ENCODE measurements around the gene STRIP1. TPM values are rescaled to one million over a fixed set of nuclear protein-coding genes. Genes with fewer than 3 reads are reported as not detected.
A peak's percentile ranks its signal among the peaks of the same experiment; 100 is the strongest.

STRIP1 gene, protein sequence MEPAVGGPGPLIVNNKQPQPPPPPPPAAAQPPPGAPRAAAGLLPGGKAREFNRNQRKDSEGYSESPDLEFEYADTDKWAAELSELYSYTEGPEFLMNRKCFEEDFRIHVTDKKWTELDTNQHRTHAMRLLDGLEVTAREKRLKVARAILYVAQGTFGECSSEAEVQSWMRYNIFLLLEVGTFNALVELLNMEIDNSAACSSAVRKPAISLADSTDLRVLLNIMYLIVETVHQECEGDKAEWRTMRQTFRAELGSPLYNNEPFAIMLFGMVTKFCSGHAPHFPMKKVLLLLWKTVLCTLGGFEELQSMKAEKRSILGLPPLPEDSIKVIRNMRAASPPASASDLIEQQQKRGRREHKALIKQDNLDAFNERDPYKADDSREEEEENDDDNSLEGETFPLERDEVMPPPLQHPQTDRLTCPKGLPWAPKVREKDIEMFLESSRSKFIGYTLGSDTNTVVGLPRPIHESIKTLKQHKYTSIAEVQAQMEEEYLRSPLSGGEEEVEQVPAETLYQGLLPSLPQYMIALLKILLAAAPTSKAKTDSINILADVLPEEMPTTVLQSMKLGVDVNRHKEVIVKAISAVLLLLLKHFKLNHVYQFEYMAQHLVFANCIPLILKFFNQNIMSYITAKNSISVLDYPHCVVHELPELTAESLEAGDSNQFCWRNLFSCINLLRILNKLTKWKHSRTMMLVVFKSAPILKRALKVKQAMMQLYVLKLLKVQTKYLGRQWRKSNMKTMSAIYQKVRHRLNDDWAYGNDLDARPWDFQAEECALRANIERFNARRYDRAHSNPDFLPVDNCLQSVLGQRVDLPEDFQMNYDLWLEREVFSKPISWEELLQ
- total RNA-seq: 39.4 TPM

- DNase-seq (ENCODE audit: low spot score): peak; percentile 96
These were observed at the start of gene STRIP1 for GRCh38 chr1:110034451-110035235. Gene STRIP1 (plus strand): TSS chr1:110034624. CDS start chr1:110034638, 14 bp downstream.

- DNase-seq (ENCODE audit: low spot score): no peak
These were observed 49.0 kb upstream of the STRIP1 start for GRCh38 chr1:109985247-109986053.

GRCh38 chr1:109986054-109986444, 48.4 kb upstream of the STRIP1 start:
- DNase-seq (ENCODE audit: low spot score): no peak

GRCh38 chr1:109988349-109988914, 46.0 kb upstream of the STRIP1 start:
- no peak for DNase-seq (ENCODE audit: low spot score)

DNA sequence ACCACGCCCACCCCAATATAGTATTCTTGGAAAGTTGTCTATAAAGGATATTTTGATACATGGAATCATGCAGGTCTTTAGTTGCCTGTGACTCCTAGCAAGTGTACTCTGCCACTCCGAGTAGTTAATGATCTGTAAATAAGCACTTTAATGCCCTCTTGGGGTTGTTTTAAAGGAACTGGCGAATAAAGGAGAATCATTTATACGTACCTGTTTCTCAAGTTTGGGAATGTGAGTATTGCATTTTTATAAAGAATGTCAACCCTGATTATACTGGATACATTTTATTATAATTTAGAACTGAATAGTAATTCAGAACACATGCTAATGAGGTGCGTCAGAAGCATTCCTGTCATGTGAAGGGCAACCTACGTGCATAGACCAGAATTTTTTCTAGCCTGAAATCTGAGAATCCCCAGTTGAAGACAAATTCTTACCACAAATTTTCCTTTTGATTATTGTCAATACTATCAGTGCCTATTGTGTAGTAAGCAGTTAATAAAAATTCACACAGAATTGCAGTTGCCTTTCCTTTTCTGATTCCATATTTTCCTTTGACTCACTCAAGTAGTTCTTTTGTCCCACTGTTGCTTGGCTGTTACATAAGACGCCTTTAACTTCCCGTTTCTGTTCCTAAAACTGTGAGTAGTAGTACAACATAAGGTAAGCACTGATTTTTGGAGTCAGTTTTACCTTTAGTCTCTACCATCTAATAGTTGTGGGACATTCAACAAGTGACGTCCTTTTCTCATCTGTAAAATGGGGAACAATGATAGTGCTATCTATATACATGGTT, 44.7 kb upstream of the STRIP1 start:
- DNase-seq (ENCODE audit: low spot score): no peak

DNA sequence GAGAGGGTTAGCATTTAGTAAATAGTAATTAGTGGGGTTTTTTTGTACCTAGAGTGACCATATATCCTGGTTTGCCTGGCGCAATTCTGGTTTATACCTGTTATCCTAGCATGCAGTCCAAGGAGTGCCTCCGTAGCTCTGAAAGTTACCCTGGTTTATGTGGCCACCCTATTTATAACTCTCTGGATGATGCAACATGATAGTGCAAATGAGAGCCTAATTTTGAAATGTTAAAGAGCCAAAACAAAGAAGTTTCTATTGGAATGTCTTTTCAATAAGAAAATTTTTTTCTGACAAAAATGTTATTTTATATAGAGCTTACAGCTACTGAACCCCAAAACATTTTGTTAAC, 44.1 kb upstream of the STRIP1 start:
- no peak for DNase-seq (ENCODE audit: low spot score)

DNA sequence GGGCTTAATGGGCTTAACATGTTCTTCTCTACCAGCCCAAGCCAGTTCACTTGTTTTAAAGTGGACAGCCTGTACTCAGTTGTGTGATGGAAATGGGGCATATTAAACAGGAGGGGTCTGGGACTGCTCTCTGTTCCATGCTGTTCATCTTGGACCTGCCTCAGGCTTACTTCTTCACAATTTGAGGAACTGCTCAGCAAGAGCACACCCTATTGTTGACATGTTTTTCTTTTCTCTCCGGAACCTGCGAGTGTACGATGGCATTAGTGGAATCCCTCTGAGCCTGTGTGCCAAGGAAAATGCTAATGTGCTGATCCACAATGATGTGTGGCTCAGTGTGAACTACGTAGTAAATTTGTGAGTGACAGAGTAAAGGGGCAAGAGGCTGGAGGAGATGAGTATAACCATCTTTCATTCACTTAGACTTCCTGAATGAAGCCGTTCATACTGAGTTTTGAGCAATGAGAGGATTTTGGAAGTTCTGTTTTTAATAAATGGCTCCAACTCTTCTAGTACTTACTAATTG, 43.0 kb upstream of the STRIP1 start:
- DNase-seq (ENCODE audit: low spot score): no peak

DNA sequence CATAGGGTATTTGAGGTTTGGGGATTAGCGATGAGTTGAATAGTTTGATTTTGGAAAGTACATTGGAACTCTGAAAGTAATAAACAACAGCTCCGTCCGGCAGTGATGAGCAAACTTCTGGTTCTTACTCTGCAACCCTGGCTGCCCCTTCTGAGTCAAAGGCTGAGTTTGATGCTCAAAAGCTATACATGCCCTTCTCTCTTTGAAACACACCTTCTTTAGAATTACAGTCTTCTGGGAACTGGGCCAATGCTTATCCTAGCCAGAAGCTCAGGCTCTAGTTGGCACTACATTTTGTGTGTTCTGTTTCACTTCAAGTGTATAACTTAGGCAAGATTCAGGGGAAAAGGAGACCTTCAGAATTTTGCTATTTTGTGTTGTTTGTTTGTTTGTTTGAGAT, 40.5 kb upstream of the STRIP1 start:
- DNase-seq (ENCODE audit: low spot score): no peak

- no peak for DNase-seq (ENCODE audit: low spot score)
These were observed 39.8 kb upstream of the STRIP1 start for GRCh38 chr1:109994654-109995053.

DNA sequence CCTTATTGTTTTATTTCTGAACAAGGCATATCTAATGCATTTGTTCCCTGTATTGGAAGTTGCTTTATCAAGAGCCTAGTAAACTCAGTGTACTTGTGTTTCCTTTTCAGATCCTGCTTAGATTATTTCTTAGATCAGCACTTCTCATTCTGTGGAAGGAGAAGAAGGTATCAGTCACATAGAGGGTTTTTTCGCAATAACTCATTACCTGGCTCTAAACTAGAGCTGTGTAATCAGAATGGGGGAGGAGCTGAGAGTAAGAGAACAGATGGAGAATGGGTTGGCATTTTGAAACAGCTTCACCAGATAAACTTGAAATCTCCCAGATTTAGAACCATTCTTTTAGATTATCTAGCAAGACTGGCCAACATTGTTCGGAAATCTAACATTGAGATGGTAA, 38.9 kb upstream of the STRIP1 start:
- no peak for DNase-seq (ENCODE audit: low spot score)

DNA sequence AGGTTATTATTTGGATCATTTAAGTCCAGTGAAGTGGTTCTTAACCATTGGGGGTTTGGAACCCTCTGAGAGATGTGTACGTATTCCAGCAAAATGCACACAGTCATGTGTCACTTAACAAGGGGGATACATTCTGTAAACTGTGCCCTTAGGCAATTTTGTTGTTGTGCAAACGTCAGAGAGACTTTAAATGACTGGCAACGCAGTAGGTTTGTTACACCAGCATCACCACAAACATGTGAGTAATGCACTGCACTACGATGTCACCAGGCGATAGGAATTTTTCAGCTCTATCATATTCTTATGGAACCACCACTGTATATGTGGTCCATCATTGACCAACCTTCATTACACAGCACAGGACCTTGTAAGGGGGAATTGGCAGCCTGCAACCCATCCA, 37.9 kb upstream of the STRIP1 start:
- DNase-seq (ENCODE audit: low spot score): no peak

DNA sequence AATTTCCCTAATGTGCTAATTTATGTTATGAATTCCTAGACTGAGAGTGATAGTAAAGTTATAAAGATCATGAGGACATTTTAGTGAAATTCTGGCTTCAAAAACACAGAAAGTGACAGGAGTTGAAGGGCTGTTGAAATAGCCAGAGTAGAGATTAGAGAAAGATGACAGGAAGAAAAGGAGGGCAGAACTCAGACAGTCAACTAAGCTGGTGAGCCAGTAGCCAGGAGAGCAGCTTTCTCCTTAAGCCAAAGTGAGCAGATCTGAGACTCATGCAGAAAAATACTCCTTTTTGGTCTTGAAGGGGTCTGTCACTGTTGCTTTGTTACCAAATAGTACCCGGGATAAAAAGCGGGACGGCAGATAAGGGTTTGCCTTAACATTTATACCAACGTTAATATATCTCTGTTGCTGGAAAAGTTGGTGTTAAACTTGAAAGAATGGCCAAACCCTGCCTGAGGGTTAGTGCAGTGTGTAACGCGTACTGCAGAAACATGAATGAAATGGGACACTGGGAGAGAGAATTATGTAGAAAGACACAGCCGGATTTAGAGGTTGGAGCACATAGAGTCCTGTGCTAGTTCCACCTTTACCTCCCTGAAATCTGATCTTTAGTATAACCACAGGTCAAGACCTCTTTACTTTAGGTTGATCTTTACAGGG, 37.1 kb upstream of the STRIP1 start:
- DNase-seq (ENCODE audit: low spot score): no peak

DNA sequence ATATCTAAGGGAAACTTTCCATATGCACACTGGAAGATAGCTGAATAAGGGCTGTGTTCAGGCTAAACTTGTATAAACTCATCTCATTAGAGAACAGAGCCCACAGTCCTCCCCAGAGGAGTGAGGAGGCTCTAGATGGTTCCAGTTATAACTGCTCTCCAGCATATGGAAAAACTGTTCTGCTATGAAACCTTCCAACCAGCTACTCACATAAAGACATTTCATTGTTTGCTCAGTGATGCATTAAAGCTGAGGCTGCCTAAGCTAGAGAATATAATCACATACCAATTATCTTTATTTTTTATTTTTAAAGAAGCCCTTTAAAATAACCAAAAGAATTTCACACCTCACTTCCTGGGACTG, 36.6 kb upstream of the STRIP1 start:
- no peak for DNase-seq (ENCODE audit: low spot score)

DNA sequence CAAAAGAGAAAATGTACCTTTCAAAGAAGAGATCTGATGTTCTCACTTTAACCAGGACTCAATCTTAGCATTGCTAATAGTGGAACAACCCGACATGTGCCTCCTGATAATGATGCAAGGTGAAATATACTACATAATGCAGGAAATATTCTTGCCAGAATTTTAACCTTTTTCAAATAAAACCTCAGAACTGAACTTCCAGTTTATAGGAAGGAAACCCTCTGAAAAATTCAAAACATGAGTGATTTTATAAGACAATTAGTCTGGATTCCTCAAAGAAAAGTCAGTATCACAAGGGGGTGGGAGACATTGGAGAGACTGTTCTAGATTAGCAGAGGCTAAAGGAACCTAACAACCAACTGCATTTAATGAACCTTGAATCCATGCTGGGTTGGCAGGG, 31.7 kb upstream of the STRIP1 start:
- DNase-seq (ENCODE audit: low spot score): no peak

DNA sequence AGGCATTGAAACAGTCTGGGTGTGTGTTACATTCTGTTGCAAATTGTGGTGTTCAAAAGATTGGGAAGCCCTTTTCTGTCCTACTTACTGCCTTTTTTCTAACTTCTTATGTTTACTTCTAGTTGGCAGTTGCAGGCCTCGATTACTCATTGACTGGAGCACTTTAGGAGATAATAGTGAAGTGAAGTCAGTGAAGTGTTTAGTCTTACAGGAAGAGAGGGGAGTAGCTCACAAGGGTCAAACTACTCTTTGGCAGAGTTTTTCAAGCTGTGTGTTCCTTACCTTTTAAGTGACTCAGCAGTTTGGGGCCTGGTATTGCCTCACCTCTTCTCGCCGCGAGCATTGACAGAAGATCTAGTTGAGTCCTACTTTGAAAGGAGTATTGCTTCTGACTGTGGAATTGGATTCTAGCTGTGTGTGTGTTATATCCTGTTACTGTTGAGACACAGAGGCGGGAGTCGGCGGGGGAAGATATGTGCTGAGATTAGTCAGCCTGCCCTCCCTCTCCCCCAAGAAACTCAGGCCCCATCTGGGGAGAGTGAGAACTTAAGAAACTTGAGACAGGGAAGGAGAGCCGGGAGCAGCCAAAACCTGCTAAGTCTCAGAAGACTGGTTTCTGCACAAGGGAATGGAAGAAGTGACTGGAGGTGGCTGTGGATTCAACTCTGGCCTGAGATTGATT, 30.5 kb upstream of the STRIP1 start:
- DNase-seq (ENCODE audit: low spot score): peak; percentile 72

DNA sequence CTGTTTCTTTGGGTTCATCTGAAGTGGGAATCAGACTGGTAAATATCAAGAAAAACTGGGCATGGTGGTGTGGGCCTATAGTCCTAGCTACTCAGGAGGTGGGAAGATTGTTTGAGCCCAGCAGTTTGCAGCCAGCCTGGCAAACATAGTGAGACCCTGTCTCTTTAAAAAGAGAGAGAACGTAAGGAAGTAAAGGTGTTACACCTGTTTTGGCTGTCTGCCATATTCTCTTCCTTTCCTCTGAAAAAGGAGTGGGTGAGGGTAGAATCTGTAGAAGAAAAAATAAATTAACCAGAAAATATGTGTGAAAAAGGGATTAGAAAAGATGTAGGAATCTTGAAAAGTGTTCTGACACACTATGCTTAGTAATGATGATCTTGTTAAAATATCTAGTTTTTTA, 29.8 kb upstream of the STRIP1 start:
- DNase-seq (ENCODE audit: low spot score): no peak

DNA sequence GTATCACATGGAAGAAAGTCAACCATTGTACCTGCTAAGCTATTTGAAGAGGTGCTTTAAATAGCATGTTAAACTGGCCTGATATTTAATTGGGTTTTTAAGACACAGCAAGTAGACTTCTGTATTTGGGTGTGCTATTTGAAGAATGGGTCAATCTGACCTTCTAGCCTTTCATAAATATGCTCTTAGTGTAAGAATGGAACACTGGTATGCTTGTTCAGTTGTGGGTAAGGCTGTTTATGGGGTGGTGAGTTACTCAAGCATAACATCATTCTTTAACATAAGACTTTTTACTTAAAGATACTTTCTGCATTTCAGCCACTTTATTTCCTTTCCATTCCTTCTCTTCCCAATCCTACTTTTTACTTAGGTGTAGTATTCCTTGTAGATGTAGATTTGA, 28.5 kb upstream of the STRIP1 start:
- no peak for DNase-seq (ENCODE audit: low spot score)

DNA sequence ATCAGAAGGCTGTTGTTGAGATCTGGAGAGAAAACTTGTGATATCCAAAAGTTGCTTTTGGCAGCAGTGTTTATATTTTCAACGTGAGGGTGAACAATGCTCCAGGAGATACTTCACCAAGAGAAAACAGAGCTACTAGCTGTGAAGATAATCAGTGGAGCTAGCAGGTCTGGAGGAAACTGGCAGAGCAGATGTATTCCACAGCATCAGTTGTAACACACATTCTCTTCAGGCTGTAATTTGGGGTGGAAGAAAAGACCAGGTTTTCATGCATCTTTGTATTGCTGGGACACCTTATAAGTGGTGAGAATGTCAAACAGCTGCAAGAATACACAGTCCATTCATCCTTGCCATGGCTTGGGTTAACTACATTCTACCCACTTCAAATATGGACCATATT, 27.9 kb upstream of the STRIP1 start:
- no peak for DNase-seq (ENCODE audit: low spot score)
